Stromal cell of bone marrow (primary cell): ENCODE measurements around the gene SETBP1.

Experiments used
- DNase-seq: peaks from one replicate; pipeline ENCODE4 v3.0.0-alpha.2; 2012; ENCODE audit warnings: low read depth

Gene SETBP1

DNA sequence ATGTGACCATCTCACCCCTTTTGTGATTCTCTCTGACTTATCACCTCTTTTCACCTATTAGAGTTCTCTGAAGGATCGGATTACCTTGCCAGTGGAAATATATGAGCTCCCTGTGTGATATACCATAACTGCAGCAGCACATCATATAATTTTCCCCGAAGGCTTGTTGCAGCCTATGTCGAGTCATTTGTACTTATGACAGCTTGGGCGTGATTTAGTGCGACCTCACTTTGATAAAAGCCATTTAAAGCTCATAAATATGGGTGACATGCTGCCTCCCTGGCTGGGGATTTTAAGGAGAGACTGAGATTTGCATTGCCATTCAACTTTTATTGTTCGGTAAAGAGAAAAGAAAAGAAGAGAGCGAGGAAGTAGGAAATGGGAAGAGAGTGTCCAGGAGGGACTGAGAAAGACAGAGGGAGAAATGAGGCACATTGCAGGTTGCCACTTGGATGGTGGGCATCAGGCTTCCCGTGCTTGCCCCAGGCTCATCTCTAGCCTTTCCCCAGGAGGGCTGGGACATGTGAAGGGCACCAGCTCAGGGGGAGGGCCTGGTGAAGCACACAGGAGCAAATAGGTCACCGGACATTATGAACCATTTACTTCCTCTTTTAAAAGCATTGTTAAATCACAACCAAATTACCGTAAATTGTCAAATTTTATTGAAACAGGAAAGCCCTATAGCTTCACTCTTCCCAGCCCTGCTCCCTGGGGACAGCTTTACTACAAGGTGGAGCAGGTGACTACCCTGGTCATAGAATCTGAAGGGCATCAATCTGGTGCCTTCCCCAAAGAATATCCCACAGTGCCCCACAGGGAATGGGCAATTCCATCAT is 161.3 kb downstream of the SETBP1 start:
- DNase-seq = no peak

DNA sequence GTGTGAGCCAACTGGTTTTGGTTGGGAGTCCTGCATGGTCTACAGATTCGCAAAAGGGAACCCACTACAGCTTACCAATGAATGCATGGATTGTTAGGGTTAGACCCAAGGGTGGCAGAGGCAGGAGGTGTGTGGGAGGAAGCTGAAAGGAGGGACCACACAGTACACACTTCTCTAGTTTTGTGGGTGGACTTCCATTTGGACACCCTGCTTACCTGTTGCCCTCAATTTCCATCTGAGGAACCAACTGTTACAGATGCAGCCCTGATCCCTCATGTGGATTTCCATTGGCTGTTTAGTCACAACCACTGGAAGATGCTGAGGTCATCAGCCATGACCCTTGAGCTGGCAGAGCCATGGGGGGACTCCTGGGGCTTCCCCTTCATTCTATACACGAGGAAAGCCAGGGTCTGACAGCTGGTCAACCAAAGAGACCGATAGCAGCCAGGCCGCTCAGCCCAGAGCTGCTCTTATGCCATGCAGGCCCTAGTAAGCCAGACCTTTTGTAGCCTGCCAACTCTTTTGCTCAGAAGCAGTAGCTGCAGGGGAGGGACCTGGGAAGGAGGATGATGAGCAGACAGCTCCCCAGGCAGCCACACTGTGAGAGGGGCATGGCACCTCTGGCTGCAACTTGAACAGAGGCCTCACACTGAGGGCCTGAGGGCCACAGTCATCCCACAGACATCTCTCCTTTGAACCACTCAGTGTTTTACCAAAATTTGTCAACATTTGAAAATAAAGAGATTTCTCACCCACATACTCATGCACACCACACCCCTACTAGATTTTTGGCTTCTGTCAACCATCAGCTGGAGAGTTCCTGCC is 162.1 kb downstream of the SETBP1 start:
- no peak for DNase-seq

GRCh38 chr18:44844486-44844885 is 163.8 kb downstream of the SETBP1 start:
- no peak for DNase-seq

- no peak for DNase-seq
Measured at GRCh38 chr18:44846450-44846849, 165.8 kb downstream of the SETBP1 start.

- no peak for DNase-seq
Measured at GRCh38 chr18:44848644-44849335, 168.1 kb downstream of the SETBP1 start.

- no peak for DNase-seq
Measured at GRCh38 chr18:44849361-44849760, 168.7 kb downstream of the SETBP1 start.

DNA sequence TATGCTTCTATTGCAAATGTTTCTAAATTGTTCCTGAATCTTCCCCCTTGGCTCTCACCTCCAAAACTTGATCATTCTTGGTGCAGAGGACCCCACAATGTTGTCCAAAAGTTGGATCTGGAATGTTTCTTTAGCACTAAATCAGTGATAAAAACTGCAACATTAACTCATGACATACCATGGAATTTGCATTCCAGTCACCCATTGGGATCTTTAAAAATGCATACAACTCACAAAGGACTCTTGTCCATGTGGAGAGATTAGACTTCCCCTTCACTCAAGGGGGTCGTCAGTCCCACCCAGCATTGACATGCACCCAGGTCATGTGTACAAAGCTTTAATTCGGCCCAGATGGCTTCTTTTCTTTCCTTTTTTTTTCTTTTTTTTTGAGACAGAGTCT is 169.3 kb downstream of the SETBP1 start:
- no peak for DNase-seq

- DNase-seq = no peak
Measured at GRCh38 chr18:44851856-44852621, 171.4 kb downstream of the SETBP1 start.

- no peak for DNase-seq
Measured at GRCh38 chr18:44852818-44853217, 172.1 kb downstream of the SETBP1 start.

DNA sequence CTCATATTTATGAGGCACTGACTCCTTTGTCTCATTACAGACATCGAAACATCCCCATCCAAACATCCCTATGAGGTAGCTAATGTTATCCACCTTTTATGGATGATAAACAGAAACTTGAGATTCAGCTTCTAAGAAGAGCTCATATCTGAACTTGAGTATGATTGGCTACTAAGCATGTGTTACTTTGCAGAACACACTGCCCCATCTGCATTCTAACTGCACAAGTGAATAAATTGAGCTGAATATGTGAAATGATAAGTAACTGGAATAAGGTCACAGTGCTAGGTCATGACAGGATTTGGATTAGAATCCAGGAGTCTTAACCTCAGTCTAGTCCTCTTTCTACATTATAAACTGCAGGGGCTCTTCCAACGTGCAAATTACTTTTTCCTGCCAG is 172.7 kb downstream of the SETBP1 start:
- no peak for DNase-seq

GRCh38 chr18:44855681-44856080 is 175.0 kb downstream of the SETBP1 start:
- DNase-seq = no peak

- DNase-seq = no peak
Measured at GRCh38 chr18:44856157-44856556, 175.5 kb downstream of the SETBP1 start.

DNA sequence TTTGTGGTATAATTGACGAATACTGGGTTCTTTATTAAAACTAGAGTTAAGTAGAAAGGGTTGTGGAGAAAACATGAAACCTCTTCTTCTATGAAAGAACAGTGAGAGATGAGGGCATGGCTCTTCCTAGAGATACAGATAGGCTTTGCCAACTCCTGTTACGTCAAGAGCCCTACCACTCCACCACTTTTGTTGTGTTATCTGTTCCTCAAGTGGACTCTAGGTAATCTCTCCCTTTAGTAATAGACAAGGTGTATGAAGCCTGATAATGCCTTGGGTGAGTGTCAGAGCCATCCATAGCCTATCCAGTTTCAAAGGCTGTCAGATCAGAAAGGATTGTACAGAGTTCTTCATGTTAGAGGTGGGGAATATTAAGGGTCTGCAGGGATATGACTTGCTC is 176.4 kb downstream of the SETBP1 start:
- DNase-seq = no peak

GRCh38 chr18:44857744-44858491 is 177.2 kb downstream of the SETBP1 start:
- DNase-seq = no peak

DNA sequence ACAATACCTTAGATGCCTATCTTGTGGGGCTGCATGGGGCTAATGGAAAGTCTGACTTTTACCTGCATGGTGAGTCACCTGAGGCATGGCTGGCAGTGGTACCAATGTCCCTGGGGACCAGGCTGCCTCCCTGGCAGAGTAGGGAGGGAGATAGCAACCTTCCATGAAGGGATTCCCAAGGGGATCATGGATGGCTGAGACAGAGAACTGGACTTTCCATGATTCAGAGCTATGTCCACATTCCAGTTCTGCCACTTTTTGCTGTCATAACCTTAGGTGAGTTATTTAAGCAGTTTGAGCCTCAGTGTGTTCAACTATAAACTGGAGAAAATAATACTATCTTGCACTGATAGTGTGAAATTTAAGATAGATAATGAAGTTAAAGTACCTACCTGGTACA is 178.6 kb downstream of the SETBP1 start:
- no peak for DNase-seq

DNA sequence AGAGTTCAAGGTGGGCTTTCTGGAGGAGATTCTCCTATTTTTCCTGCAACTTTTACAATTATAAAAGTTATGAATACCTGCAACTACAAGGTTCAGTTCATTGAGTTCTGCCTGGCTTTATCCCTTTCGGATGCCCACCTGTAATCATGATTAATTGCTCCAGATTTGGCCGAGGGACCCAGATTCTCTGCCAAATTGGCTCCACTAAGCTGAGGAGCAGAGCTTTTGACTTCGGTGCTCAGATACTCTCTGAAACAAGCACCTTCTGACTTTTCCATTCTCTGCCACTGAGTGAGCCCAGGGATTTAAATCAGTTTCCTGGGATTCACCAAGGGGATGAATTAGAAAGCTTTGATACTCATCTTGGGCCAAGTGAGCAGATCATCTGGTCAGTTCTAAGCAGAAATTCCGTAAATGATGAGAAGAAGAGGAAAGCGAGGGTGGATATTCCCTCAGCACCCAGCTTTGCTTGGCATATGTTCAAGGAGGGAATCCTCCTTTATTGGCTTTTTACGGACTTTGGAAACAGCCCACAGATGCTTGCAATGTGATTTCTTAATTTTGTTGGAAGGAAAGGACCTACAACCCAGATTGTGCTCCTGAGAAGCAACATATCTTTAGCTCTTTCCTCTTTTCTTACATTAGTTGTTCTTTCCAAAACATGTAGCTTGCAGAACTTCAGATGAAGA is 179.2 kb downstream of the SETBP1 start:
- no peak for DNase-seq

GRCh38 chr18:44862112-44862511 is 181.4 kb downstream of the SETBP1 start:
- DNase-seq = no peak

GRCh38 chr18:44866103-44866502 is 185.4 kb downstream of the SETBP1 start:
- no peak for DNase-seq

- DNase-seq = no peak
Measured at GRCh38 chr18:44869533-44869932, 188.8 kb downstream of the SETBP1 start.

DNA sequence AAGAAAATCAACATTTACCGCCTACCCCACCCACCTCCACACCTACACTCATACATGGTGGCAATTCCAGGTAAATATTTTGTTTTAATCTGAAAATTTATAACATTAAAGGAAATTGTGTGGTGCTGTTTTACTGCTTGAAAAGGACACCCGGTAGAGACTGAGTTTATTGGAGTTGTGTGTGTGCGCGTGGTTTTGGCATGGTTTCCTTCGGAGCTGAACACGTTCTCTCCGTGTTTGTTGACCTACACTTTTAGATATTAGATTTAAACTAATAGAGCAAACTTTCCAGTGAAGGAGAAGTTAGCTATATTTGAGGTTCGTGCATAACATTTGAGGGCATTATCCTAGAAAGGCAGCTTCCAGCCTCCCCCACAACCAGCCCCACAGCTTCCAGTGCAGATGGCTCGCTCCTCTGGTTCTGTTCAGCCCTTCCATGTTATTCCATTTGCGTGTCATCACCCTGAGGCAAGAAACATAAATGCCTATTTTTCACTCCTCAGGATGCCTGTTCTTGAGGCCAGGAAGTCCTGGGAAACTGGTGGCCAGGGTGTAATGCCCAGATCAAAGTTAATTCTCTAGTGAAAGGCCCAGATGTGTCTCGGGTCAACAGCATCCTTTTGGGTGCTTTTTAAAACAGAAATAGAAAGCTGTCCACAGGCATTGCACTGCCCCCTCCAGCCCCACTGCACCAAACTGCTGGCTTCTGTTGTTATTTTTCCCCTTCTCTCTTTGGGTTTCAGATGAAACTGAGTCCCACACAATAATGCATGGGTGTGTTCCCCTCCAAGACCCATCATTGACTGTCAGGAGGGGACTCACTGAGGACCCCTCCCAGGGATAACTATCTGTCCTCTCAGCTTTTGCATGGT is 190.2 kb downstream of the SETBP1 start:
- no peak for DNase-seq
